ENCODE measurements around the gene TRMT61B. TPM values are rescaled to one million over a fixed set of nuclear protein-coding genes. Genes with fewer than 3 reads are reported as not detected.

TRMT61B gene
- total and polyA plus RNA-seq, 2 of the 13 experiments (the other 11 are each of a cell fraction or from before 2014, with no cell fraction given) = 19.7 to 23.5 TPM

GRCh38 chr2:28898048-28898447 is 27.9 kb upstream of the TRMT61B start:
- no peaks in the 10 kb centered on the region; a peak in 1 of 5 replicates for H3K27me3 ChIP-seq (ENCODE audit: control insufficient read depth in 1 of 2, insufficient read depth in 2 of 2, low read length in 2 of 2)
- H3K9ac ChIP-seq (ENCODE audit: insufficient read depth, low read depth, low read length) = peak overlapping the region; percentile 2; the same call in 1 of the 2 replicates
- intact Hi-C loops (cut with micrococcal nuclease; ENCODE audit: unreplicated experiment) (loop anchor here (1.0 kb wide), 1 partner anchor 28 kb away; the partner anchor contains the start of gene TRMT61B), in situ Hi-C loops (cut with HindIII; ENCODE audit: extremely low pct_ligation_motif_present, low pct_unique_long_range_greater_than_20kb) (no loop called here)
- no peak overlapping the region for H3K27ac ChIP-seq (ENCODE audit: extremely low read length, insufficient read depth, low read length)
- TF ChIP-seq GFI1 (CRISPR knock-in tag; IDR thresholded peaks at IDR 0.05; ENCODE audit: borderline replicate concordance) (0 out of 2 replicates have a peak, but pooled peaks have one; percentile 13), NFATC3 (CRISPR knock-in tag; IDR thresholded peaks at IDR 0.05) (0 out of 2 replicates have a peak, but pooled peaks have one; percentile 34), PAX8 (CRISPR knock-in tag; IDR thresholded peaks at IDR 0.05; ENCODE audit: borderline replicate concordance) (no peak), IRF1 (CRISPR knock-in tag; IDR thresholded peaks at IDR 0.05; ENCODE audit: low read depth) (no peak), SAP130 (CRISPR knock-in tag; IDR thresholded peaks at IDR 0.05; ENCODE audit: low read depth) (0 out of 2 replicates have a peak, but pooled peaks have one; percentile 22), LRRFIP1 (CRISPR knock-in tag; conservative IDR thresholded peaks at IDR 0.05) (no peak)
- DNase-seq (ENCODE audit: low spot score) (no peak), ATAC-seq (no peak), FAIRE-seq (no peak)
- H3K4me3 ChIP-seq (replicated peaks in 1 of 3; ENCODE audit: insufficient read depth in 1 of 3, low read depth in 2 of 3, low read length in 3 of 3) = peak overlapping the region; percentile 11 to 100 (median 82); a peak in 3 of 6 replicates
- WGBS (ENCODE audit: low lambda C conversion rate) = 58% methylated on average over 1 of the region's 1 CpG
- peaks cover 81% of the 10 kb centered on the region for H4K20me1 ChIP-seq (ENCODE audit: insufficient read depth, low read length)
- CTCF ChIA-PET (ENCODE audit: low intra/inter-chr PET ratio, low total read pairs) = no interaction called here
- peaks cover 50% of the 10 kb centered on the region for H3K4me1 ChIP-seq (ENCODE audit: insufficient read depth, low read length)
- no TSS peak for BruUV-seq (replicated peaks)
- H3K36me3 ChIP-seq (replicated peaks in 1 of 2; ENCODE audit: control insufficient read depth in 1 of 2, insufficient read depth in 2 of 2, low read length in 2 of 2) = peaks cover 8 to 20% of the 10 kb centered on the region in 2 experiments
- H3K9me3 ChIP-seq (ENCODE audit: low read length) = no peaks in the 10 kb centered on the region
- H3K4me2 ChIP-seq (ENCODE audit: low read depth, low read length) = peak overlapping the region; percentile 85
- POLR2A ChIA-PET = no interaction called here
- no peak overlapping the region for H2AFZ ChIP-seq (ENCODE audit: low read length)
- peaks cover 87% of the 10 kb centered on the region for H3K79me2 ChIP-seq (ENCODE audit: insufficient read depth, low read length)
